SK-N-MC (cell line): ENCODE measurements around the gene LRRC28.

ENCODE experiments used
- EZH2 ChIP-seq: fragments of 200-600 bp; sonication (generic); IDR thresholded peaks from one replicate; pipeline ENCODE4 v1.6.1; 2017; ENCODE audit warnings: antibody characterized with exemption
- POLR2AphosphoS5 ChIP-seq: IDR thresholded peaks from 2 replicates; pipeline ENCODE4 v1.6.1; 2012; ENCODE audit warnings: mild to moderate bottlenecking, low read depth, low read length, borderline replicate concordance

DNA sequence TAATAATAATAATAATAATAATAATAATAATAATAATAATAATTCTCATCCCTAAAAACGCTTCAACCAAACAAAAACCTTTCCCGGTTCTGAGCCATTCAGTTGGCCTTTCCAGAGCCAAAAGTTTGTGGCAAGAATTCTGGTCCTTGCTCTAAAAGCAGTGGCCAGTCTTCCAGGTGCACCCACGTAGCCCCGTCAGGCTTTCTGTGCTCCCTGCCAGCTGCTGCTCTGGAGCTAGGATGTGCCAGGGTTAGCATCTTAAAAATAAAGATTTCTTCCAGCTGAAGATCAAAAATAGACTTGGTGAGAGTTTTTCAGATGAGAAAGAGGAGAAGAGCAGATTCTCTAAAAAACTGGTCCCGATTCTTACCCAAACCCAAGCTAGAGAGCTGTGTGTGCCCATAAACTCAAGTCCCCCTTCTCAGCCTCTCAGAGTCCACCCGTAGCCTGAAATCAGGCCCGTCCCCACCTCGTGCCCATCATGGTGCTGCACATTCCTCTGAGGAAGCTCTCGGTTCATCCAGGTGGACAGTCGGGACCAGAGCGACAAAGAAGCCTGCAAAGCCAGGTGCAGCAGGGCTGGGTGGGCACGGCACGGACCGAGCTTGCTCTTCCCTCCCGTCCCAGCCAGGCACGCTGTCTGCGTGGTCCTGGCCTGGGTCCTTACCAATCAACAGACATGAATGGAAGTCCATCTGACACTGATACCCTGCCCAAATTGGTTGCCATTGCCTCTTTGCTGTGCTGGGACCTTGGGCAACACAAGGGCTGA is 155.6 kb downstream of the LRRC28 start:
- TF ChIP-seq EZH2 (no peak), POLR2AphosphoS5 (no peak)
